Measurements from ENCODE around the gene RPA3.
"Not testable (repeated sequence)": the region's sequence is repeated elsewhere in the genome, so short reads cannot be mapped to it uniquely, and the experiment has no call there.

The RPA3 gene

GRCh38 chr7:7695111-7695817 is 23.1 kb downstream of the RPA3 start:
- DNase-seq: peak in 1 of 51 donors; percentile 4

- no peak for DNase-seq
These were observed 23.9 kb downstream of the RPA3 start for GRCh38 chr7:7694542-7694941.

GRCh38 chr7:7693881-7694280 is 24.5 kb downstream of the RPA3 start:
- no peak for DNase-seq

GRCh38 chr7:7688956-7689355 is 29.5 kb downstream of the RPA3 start:
- DNase-seq: no peak

- DNase-seq: no peak
These were observed 30.1 kb downstream of the RPA3 start for GRCh38 chr7:7688310-7688709.

- no peak for DNase-seq
These were observed 30.6 kb downstream of the RPA3 start for GRCh38 chr7:7687800-7688199.

GRCh38 chr7:7686811-7687508 is 31.4 kb downstream of the RPA3 start:
- no peak for DNase-seq

- DNase-seq: no peak
These were observed 35.5 kb downstream of the RPA3 start for GRCh38 chr7:7682861-7683260.

- no peak for DNase-seq
These were observed 36.5 kb downstream of the RPA3 start for GRCh38 chr7:7681936-7682329.

GRCh38 chr7:7681191-7681935 is 37.0 kb downstream of the RPA3 start:
- DNase-seq: peak in 12 of 51 donors; percentile 1 to 88 (median 18)

GRCh38 chr7:7679640-7680039 is 38.8 kb downstream of the RPA3 start:
- DNase-seq: not testable (repeated sequence)

GRCh38 chr7:7675686-7676085 is 42.7 kb downstream of the RPA3 start:
- DNase-seq: no peak

- DNase-seq: no peak
These were observed 45.2 kb downstream of the RPA3 start for GRCh38 chr7:7673240-7673550.

- no peak for DNase-seq
These were observed 45.7 kb downstream of the RPA3 start for GRCh38 chr7:7672545-7673239.

- no peak for DNase-seq
These were observed 47.0 kb downstream of the RPA3 start for GRCh38 chr7:7671361-7671760.

GRCh38 chr7:7670490-7670889 is 47.9 kb downstream of the RPA3 start:
- no peak for DNase-seq

- DNase-seq: no peak
These were observed 49.7 kb downstream of the RPA3 start for GRCh38 chr7:7668706-7669105.

GRCh38 chr7:7667187-7667586 is 51.2 kb downstream of the RPA3 start:
- DNase-seq: no peak

- DNase-seq: no peak
These were observed 53.4 kb downstream of the RPA3 start for GRCh38 chr7:7665031-7665430.

- DNase-seq: no peak
These were observed 54.1 kb downstream of the RPA3 start for GRCh38 chr7:7664291-7664690.

- peak in 1 of 51 donors; percentile 10 for DNase-seq
These were observed 55.9 kb downstream of the RPA3 start for GRCh38 chr7:7662527-7662926.

GRCh38 chr7:7656459-7656858 is 61.9 kb downstream of the RPA3 start:
- DNase-seq: not testable (repeated sequence)

Measured in hypothalamus (tissue), 51 donors.